Activated CD8-positive, alpha-beta memory T cell treated with anti-CD3 and anti-CD28 coated beads for 36 hours (primary cell): ENCODE measurements around the gene TLR6. TPM values are rescaled to one million over a fixed set of nuclear protein-coding genes. Genes with fewer than 3 reads are reported as not detected.
"Not testable (repeated sequence)": the region's sequence is repeated elsewhere in the genome, so short reads cannot be mapped to it uniquely, and the experiment has no call there.

Source experiments
- CTCF ChIA-PET: fragments of 350-600 bp; sonication (Branson Sonifier 250); formaldehyde crosslinking; loops from one replicate; lab custom pipeline; 2021; ENCODE audit warnings: antibody characterized with exemption; lab: Charles Lee
- POLR2A ChIA-PET: fragments of 350-600 bp; sonication (Branson Sonifier 250); formaldehyde crosslinking; loops from one replicate; lab custom pipeline; 2021; ENCODE audit warnings: antibody characterized with exemption; lab: Charles Lee
- total RNA-seq, 2 experiments: library from RNA; stranded (reverse); gene quantifications; one replicate each; pipeline ENCODE4 v1.2.3, GENCODE V29; 2021

TLR6 gene
- total RNA-seq, 2 experiments from 2014 or later: 0.59 to 0.84 TPM

GRCh38 chr4:38834570-38834969 is 22.0 kb downstream of the TLR6 start:
- ChIA-PET POLR2A (no interaction called here), CTCF (interaction anchor here (0.6 kb wide), 1 partner anchor 112 kb away, joined by 3 read pairs; no protein-coding TSS in a partner anchor)

GRCh38 chr4:38832624-38833528 is 23.7 kb downstream of the TLR6 start:
- CTCF ChIA-PET: interaction anchor here (1.2 kb wide), 1 partner anchor 28 kb away, joined by 4 read pairs; no protein-coding TSS in a partner anchor
- POLR2A ChIA-PET: interaction anchor here (0.6 kb wide), 1 partner anchor 28 kb away, joined by 7 read pairs; no protein-coding TSS in a partner anchor

DNA sequence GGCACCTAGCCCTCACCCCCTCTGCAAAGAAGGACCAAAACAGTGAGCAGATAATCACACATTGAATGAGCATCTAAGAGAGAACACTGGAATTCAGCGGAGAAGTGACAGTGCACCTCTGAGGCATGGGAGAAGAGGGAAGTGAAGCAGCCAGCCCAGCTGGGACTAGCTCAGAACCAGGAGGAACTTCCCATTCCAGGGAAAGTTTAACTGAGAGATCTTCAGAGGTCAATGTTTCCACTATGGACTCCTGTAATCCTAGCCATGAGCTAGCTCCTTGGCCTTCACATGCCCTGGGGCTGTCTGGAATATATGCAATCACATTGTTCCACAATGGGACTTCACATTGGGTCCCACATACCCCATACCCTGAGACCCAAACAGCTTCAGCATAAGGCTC is 24.4 kb downstream of the TLR6 start:
- POLR2A ChIA-PET: interaction anchor here (0.6 kb wide), 1 partner anchor 28 kb away, joined by 7 read pairs; no protein-coding TSS in a partner anchor
- CTCF ChIA-PET: interaction anchor here (1.2 kb wide), 1 partner anchor 28 kb away, joined by 4 read pairs; no protein-coding TSS in a partner anchor

DNA sequence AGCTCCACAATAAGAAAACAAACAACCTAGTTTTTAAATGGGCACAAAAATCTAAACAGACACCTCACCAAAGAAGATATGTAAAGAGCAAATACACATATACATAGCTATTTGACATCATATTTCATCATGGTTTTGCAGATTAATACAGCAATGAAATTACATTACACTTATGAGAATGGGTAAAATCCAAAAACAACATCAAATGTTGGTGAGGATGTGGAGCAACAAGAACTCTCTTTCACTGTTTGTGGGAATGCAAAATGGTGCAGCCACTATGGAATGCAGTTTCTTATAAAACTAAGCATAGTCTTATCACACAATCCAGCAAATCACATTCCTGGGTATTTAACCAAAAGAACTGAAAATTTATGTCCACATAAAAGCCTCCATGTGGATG is 25.0 kb downstream of the TLR6 start:
- ChIA-PET CTCF (interaction anchor here (1.2 kb wide), 1 partner anchor 29 kb away, joined by 4 read pairs; no protein-coding TSS in a partner anchor), POLR2A (no interaction called here)

DNA sequence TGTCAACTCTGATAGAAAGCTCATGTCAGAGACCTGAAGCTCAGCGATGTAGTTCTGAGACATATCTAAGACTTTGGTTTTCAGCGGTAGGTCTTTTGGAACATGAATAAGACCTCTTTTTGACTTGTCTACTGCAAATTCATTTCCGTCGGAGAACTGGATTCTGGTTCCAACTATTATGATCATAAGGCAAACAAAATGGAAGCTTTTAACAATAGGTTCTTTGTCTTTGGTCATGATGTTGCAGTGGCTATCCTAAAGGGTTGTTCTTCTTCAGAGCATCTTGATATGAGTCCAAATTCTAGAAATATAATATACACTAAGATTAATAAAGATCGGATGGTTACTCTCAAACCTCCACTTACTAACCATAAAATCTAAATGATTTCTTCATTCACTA is 27.4 kb downstream of the TLR6 start:
- CTCF ChIA-PET: no interaction called here
- POLR2A ChIA-PET: interaction anchor here (0.6 kb wide), 1 partner anchor 507 kb away, joined by 3 read pairs; no protein-coding TSS in a partner anchor

- POLR2A ChIA-PET: no interaction called here
- CTCF ChIA-PET: no interaction called here
Observed at GRCh38 chr4:38823766-38824165, 32.9 kb downstream of the TLR6 start.

DNA sequence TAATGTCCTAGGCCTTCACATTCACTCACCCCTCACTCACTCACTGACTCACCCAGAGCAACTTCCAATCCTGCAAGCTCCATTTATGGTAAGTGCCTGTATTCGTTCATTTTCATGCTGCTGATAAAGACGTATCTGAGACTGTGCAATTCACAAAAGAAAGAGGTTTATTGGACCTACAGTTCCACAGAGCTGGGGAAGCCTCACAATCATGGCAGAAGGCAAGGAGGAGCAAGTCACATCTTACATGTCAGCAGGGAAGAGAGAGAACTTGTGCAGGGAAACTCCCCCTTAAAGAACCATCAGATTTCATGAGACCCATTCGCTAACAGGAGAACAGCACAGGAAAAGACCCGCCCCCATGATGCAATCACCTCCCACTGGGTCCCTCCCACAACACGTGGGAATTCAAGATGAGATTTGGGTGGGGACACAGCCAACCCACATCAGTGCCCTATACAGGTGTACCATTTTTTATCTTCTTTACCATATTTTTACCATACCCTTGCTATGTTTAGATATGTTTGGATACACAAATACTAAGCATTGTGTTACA is 33.8 kb downstream of the TLR6 start:
- ChIA-PET POLR2A (no interaction called here), CTCF (no interaction called here)

- CTCF ChIA-PET: interaction anchor here (0.8 kb wide), 1 partner anchor 228 kb away, joined by 3 read pairs; no protein-coding TSS in a partner anchor
Observed at GRCh38 chr4:38821739-38822138, 34.9 kb downstream of the TLR6 start.

DNA sequence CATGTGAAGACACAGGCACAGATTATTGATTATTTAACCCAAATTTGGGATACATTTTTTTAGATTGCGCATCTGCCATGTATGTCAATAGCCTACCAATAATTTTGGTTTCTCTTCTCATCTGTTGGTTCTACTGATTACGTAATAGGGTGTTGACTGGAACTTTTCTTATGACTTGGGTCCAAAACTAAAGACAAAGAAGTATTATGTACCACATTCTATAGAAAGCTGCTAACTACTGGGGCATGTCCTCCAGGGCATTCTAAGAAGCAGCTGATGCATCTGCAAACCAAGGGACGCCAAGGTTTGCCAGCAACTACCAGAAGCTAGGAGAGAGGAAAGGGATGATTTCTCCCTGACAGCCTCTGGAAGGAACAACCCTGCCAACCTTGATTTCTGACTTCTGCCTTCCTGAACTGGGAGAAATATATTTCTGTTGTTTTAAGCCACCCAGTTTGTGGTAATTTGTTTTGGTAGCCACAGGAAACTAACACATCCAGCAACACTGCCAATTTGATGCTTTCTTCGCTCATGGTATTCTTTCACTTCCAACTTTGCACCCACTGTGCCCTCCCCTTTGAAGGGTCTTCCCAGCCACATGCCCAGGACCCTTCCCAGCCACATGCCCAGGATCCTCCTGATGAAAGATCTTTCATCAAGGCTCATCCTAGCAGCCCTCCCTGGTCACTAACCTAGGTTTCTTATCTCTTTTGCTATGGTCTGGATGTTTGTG is 36.1 kb downstream of the TLR6 start:
- ChIA-PET CTCF (no interaction called here), POLR2A (no interaction called here)

More at GRCh38 chr4:38821739-38822138, 34.9 kb downstream of the TLR6 start:
- POLR2A ChIA-PET: no interaction called here

DNA sequence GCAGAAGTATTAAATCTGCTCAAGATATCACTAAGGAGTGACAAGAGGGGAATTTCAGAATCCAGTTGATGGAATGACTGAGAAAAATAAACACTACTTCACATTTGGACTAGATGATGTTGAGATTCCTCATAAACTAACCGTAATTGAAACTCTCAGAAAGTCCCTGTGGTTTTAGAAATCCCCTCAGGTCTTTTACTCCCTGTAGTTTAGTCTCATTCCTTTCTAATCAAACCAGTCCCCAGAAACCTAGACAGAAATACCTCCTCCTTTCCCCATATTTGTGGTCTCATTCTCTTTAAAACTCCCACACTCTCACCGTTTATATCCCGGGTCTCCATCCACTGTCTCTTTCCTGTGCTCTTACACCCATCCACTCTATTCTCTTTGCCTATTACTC is 37.0 kb downstream of the TLR6 start:
- CTCF ChIA-PET: no interaction called here
- POLR2A ChIA-PET: interaction anchor here (0.6 kb wide), 1 partner anchor 536 kb away, joined by 6 read pairs; no protein-coding TSS in a partner anchor

GRCh38 chr4:38818441-38818976 is 38.1 kb downstream of the TLR6 start:
- ChIA-PET POLR2A (no interaction called here), CTCF (no interaction called here)

- ChIA-PET POLR2A (no interaction called here), CTCF (no interaction called here)
Observed at GRCh38 chr4:38815885-38816782, 40.5 kb downstream of the TLR6 start.

DNA sequence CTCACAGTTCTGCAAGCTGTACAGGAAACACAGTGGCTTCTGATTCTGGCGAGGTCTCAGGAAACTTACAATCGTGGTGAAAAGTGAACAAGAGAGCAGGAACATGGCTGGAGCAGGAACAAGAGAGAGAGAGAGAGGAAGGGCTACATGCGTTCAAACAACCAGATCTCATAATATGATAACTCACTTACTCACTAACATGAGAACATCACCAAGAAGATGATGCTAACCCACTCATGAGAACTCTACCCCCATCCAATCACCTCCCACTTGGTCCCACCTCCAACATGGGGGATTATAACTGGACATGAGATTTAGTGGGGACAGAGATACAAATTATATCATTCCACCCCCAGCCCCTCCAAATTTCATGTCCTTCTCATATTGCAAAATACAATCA is 42.2 kb downstream of the TLR6 start:
- ChIA-PET CTCF (no interaction called here), POLR2A (no interaction called here)

GRCh38 chr4:38811297-38811696 is 45.3 kb downstream of the TLR6 start:
- ChIA-PET POLR2A (no interaction called here), CTCF (no interaction called here)

DNA sequence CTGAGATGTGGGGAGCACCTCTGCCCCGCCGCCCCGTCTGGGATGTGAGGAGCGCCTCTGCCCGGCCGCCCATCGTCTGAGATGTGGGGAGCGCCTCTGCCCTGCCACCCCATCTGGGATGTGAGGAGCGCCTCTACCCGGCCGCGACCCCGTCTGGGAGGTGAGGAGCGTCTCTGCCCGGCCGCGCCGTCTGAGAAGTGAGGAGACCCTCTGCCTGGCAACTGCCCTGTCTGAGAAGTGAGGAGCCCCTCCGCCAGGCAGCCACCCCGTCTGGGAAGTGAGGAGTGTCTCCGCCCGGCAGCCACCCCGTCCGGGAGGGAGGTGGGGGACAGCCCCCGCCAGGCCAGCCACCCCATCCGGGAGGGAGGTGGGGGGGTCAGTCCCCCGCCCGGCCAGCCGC is 49.2 kb downstream of the TLR6 start:
- CTCF ChIA-PET: interaction anchor here (0.6 kb wide), 1 partner anchor 425 kb away, joined by 4 read pairs; no protein-coding TSS in a partner anchor

GRCh38 chr4:38806251-38806650 is 50.4 kb downstream of the TLR6 start:
- POLR2A ChIA-PET, CTCF ChIA-PET: not testable (repeated sequence)

More for the DNA sequence above, 49.2 kb downstream of the TLR6 start:
- POLR2A ChIA-PET: not testable (repeated sequence)

DNA sequence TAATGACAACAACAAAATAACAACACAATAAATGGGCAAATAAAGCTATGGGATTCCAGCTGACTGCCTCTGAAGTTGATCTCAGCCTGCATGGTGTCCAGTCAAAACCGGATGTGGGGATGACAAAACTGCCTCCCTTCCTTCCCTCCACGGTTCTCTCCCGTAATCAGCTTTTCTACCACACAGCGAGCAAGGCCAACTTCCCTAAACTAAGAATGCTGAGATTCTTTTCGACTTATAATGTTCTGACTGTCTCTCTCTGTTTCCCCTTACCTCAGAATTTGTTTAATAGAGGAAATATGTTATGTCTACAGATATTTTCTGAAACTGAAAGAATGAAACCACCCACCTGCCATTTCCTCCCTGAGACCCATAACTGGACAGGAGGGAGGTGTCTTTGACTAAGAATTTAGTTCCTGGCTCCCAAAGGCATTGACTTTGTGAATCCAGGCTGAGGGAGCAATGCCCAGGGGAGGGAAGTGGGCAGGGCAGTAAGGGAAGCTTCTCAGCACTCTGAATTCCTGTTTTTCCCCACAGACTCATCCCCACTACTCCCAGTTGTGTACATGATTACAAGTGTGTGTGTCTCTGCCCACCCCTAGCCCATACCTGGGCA is 51.0 kb downstream of the TLR6 start:
- ChIA-PET POLR2A (no interaction called here), CTCF (interaction anchor here (0.6 kb wide), 1 partner anchor 131 kb away, joined by 3 read pairs; no protein-coding TSS in a partner anchor)
